NCI-H128 (cell line): Measurements from ENCODE around the gene RICTOR.
"Not testable (repeated sequence)": the region's sequence is repeated elsewhere in the genome, so short reads cannot be mapped to it uniquely, and the experiment has no call there.

Experiments used
- DNase-seq: peaks from one replicate; lab custom pipeline; 2025; ENCODE audit not compliant: unreplicated experiment; lab: John Stamatoyannopoulos, UW

Gene RICTOR

DNA sequence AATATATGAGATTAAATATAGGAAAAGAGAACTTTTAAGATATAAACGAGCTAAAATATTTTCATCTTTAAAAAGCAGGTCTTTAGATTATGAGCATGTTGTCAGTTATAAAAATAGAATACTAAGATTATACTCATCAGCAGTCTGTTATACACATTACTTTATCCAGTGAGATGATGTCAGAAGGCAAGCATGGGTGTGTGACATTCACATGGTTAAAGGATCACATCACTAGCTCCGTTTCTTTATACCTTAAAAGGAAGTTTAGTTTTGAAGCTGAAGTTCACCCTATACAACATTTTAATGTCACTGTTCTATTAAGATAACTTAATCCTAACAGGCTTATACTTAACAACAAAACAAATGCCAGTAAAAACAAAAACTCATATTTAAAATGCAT is 59.6 kb downstream of the RICTOR start:
- no peak for DNase-seq

DNA sequence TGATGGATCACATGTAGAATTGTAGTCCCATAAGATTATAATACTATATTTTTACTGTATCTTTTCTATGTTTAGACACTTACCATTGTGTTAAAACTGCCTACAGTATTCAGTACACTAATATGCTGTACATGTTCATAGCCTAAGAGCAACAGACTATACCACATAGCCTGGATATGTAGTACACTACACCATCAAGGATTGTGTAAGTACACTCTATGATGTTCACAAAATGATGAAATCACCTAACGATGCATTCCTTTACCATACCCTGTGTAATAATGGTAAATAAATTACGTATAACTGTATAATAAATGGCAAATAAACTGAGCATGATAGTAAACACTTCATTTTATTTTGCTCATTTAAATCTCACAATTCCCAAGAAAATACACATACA is 60.3 kb downstream of the RICTOR start:
- DNase-seq: no peak

DNA sequence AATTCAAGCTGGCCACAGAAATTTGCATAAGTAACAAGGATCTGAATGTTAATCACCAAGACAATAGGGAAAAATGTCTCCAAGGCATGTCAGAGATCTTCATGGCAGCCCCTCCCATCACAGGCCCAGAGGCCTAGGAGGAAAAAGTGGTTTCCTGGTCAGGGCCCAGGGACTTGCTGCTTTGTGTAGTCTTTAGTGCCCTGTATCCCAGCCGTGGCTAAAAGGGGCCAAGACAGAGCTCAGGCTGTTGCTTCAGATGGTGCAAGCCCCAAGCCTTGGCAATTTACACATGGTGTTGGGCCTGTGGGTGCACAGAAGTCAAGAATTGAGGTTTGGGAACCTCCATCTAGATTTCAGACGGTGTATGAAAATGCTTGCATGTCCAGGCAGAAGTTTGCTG is 63.2 kb downstream of the RICTOR start:
- DNase-seq: not testable (repeated sequence)

DNA sequence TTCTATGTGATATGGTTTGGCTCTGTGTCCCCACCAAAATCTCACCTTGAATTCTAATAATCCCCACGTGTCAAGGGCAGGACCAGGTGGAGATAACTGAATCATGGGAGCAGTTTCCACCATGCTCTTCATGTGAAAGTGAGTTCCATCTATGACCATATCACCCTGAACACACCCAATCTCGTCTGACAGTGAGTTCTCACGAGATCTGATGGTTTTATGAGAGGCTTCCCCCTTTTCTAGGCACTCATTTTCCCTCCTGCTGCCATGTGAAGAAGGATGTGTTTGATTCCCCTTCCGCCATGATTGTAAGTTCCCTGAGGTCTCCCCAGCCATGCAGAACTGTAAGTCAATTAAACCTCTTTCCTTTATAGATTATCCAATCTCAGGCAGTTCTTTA is 64.2 kb downstream of the RICTOR start:
- no peak for DNase-seq

DNA sequence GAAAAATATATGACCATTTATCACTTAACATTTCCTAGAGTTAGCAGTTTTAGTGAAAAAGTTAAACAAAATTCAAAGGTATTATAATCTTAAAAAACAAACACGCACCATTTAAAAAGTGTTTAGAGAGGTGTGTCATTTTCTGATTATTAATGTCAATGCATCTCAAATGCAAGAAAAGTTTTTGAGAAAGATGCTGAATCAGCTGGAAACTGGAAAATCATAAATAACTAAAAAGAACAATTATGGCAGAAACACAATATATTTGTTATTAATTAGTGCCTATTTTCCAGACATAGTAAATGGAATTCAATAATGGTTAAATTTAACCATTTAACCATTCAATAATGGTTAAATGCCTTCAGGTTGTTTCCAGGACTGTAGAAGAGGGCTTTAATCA is 64.9 kb downstream of the RICTOR start:
- DNase-seq: no peak

DNA sequence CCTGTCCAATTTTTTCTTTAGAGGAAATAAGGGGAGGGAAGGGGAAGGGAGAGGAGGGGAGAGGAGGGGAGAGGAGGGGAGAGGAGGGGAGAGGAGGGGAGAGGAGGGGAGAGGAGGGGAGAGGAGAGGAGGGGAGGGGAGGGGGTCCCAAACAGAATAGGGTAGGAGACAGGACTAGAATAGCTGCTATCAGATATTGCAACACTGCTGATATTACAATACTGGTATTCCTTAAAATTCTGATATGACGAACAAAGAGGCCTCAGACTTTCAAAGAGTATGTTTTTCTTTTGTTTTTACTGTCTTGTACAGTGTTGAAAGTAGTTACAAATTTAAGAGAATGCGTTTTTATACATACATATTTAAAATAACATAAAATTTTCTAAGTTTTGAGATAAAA is 67.5 kb downstream of the RICTOR start:
- DNase-seq: no peak

DNA sequence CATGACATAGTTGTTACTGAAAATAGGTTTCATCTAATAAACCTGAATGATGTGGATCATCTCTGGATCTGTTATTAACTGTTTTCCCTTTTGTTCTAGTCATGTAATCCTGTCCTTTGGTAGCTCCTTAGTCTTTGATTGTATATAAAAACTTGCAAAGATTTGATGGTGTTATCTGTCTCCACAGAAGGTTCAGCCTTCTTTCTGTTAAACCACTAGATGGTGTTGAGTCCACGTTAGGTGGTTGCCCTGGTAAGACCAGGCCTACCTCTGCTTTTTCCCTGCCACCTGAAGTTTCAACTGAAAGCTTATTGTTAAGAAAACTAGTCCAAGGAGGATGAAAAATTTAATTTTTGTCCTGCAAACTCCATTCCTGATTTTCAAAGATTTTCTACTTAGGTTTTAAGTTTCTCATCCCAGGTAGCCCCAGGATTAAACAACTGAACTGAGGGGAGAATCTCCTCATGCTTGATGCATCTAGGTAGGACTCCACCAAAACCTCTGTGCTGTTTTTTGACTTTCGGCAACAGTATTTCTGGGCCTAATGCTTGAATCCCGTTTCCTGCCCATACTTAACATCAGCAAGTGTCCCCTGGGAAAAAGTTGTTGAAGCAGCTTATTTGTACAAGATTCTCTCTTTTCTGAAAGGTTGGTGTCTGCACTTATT is 68.5 kb downstream of the RICTOR start:
- no peak for DNase-seq

DNA sequence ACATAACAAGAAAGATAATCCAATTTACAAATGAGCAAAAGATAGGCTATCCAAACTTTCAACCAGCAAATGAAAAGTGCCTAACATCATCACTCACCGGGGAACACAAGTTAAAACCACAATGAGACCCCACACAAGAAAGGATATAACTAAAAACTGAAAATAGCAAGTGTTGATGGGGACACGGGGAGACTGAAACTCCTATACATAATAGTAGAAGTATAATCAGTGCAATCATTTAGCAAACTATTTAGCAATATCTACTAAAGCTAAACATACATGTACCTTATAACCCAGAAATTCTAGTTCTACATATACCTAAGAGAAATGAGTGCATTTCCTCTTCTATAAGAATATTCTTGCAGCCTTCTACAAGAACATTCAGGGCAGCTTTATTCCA is 72.5 kb downstream of the RICTOR start:
- no peak for DNase-seq

DNA sequence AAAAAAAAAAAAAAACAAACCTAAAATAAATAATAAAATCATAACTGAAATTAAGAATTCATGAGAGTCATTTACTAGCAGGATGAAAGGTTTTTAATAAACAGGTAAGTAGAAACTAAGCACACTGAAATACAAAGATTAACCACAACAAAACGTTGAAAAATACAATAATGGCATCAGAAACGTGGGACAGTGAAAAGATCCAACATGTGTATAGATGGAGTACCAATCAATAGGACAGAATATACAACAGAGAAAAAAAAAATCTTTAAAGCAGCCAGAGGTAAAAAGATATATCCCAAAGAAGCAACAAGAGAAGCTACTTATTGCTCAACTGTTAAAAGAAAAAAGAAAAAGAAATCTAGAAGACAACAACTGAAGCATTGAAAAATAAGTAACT is 75.2 kb downstream of the RICTOR start:
- no peak for DNase-seq

DNA sequence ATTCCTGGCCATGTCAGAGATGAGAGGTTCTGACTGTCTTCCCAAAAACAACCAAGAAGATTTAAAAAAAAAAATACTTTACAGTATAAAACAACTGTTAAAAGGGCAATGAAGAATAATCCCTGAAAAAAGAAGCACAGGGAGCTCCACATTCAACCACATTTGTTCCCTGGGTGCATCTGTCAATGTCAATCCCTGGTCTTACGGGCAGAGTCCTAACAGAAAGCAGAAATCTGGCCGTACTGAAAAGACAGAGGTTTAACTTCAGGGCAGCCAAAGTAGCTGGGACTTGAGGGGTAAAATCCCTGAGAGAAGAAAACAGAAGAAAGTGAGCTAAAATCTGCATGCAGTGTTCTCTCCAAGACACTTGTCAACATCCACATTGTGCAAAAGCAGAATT is 76.6 kb downstream of the RICTOR start:
- DNase-seq: no peak

DNA sequence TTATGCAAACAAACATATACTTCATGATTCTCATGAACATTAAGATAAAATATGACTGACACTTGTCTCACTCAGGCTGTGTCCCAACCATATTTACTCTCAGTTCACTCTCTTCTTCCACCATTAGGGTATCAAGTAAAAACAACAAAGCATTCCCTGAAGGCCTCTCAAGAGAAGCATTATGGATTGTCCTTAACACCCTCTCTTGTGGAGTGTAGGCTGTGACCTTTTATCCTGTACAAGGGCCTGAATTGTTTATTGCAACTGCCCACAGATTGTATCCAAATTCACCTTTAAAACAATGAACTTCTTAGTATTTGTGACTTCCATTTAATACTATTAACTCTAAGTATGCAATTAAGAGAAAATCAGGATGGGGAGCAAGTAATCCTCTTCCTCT is 78.1 kb downstream of the RICTOR start:
- no peak for DNase-seq

DNA sequence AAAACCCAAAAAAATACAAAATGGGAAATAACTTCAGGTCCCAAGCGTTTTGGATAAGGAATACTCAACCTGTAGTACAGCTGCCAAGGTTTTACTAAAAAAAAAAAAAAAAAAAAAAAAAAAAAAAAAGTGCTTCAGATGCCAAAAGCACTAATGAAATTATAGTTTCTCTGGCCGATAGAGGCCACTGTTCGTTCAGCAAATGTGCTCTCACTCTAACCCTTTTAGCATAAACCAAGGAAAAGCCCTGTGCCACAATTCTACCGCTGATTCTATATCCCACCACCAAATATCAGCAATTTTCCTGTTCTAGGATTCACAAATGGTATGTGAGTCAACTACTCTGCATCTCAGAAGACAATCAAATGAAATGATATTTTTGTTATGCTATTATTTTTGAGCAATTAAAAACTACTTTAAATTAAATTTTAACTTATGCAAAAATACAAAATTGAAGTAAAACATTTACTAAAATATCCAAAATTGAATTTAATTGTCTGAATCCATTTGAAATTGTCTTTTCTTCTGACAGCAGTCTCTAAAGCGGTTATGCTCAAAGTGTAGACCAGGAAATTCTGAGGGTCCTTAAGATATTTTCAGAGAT is 79.8 kb downstream of the RICTOR start:
- DNase-seq: no peak

DNA sequence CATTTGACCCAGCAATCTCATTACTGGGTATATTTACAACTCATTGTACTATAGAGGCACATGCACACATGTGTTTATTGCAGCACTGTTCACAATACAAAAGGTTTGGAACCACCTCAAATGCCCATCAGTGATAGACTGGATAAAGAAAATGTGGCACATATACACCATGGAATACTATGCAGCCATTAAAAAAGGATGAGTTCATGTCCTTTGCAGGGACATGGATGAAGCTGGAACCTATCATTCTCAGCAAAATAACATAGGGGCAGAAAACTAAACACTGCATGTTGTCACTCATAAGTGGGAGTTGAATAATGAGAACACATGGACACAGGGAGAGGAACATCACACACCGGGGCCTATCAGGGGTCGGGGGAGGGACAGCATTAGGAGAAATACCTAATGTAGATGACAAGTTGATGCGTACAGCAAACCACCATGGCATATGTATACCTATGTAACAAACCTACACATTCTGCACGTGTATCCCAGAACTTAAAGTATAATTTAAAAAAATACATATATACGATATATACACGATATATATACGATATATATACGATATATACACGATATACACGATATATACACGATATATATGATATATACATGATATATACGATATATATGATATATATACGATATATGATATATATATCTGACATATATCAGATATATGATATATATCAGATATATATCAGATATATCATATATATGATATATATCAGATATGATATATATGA is 84.1 kb downstream of the RICTOR start:
- DNase-seq: not testable (repeated sequence)

DNA sequence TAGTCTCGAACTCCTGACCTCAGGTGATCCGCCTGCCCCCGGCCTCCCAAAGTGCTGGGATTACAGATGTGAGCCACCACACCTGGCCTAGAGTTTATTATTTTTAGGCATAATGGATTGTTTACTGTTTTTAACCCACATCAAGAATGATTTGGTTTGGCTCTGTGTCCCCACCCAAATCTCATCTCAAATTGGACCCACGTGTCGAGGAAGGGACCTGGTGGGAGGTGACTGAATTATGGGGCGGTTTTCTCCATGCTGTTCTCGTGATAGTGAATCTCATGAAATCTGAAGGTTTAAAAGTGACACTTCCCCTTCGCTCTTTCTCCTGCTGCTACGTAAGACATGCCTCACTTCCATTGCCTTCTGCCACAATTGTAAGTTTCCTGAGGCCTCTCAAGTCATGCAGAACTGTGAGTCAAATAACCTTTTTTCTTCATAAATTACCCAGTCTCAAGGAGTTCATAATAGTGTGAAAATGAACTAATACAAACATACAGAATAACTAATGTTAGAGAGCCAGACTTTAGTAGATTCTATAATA is 88.2 kb downstream of the RICTOR start:
- DNase-seq: no peak

DNA sequence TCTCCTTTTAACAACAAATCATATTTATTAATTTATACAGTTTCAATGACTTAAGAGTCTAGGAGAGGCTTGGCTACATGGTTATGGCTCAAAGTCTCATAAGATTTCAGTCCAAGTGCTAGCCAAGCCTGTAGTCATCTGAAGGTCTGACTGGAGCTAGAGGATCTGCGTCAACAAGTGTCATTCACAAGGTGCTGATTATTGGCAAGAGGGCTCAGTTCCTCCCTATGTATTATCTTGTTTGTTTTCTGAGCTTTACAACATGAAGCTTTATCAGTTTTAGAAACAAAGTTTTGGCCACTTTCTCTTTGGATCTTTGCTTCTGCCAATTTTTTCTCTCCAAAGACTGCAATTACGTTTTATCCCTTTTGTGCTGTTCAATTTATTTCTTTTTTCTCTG is 94.7 kb downstream of the RICTOR start:
- no peak for DNase-seq

DNA sequence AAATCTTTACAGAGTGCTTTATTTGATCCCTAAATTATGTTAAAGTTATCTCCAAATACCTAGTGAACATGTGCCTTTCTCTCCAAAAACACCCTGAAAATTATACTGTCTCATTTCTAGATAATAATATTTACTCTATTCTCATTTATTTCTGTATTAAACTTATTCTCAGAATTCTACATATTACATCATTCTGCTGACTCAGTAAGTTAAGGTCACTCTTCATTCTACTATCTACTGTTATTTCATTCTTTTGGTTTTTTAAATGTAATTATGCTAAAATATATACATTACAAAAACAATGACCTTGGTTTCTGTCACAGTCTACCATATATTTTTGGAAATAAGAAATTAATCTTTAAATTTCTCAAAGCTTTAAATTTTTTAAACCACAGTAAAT is 96.2 kb downstream of the RICTOR start:
- DNase-seq: no peak

DNA sequence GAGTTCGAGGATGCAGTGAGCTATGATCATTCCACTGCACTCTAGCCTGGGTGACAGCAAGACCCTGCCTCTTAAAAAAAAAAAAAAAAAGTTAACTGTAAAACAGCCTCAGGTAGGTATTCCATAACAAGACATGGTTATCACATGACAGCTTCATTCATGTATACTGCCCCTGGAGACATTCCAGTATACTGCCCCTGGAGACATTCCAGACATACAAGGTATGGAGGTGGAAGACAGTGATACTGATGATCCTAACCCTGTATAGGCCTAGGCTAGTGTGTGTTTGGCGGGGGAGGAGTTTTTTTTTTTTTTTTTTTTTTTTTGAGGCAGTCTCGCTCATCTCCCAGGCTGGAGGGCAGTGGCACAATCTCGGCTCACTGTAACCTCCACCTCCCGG is 105.5 kb downstream of the RICTOR start:
- no peak for DNase-seq

DNA sequence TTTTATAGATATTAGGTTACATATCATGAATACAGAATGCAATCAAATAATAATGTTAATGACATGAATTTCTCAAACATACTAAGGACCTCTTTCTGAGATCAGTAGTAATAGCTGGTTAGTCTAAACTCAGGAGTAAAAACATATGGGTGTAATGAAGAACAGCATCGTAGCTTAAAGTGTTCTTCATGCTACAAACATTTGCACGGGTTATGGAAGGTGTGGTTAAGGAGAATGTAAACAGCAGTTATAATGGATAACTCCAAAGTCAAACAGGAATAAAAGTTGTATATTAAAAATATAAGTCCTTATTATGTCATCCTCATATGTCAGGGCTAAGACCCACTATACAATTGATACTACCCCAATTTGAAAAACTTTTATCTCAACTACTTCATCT is 112.5 kb downstream of the RICTOR start:
- DNase-seq: no peak

DNA sequence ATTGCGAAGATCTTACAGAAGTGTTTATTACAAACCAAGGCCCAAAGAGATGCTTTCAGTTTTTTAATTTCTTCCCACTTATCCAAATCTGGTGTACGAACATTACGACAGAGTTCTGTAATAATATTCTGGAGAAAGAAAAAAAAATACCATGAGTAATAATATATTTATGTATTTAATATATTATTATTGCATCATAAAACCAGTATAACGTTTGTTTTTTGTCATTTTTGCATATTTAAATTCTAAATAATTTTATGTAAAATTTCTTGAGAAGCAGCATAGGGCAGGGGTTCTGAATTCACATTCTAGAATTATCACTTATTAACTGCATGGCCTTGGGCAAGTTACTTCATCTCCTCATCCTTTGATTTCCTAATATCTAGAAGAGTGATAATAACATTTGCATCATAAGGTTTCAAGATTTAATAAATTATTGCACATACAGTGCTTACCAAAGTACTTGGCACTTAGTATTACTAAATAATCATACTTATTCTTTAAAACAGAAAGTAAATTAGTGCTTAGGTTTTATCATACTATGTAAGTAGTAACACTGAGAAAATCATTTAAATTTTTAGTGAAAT is 120.7 kb downstream of the RICTOR start:
- DNase-seq: no peak

DNA sequence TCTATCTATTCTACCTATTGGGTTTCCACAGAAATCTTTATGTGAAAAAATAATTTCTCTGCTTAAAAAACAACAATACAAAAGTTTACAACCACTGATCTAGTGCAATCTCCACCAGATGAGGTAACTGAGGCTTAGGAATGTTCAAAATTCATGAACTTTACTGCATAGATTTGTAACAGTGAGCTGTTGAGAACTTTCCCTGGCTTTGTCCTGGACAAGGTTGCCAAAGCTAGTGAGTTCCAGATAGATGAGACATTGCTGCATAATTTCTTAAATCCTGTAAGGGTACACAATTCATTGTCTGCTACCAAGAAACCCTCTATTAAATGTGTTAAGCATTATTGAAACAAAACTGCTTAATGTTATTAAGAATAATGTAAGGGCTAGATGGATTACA is 125.7 kb downstream of the RICTOR start:
- no peak for DNase-seq

DNA sequence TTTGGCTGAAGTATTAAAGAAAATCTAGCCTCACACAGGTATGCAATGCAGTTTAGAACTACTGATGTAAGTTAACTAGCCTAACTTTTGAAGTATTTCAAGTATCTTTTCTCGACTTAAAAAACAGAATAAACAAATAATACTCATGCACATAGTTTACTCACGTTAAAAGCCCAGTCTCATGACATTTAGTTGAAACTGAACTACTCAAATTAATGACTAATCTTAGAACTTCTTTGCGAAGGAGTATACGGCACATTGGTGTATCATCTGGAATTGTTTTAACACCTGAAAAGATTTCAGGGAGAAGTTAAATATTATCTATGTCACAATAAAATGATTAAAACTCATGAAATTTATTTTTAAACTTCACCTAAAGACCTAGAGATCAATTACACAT is 129.9 kb downstream of the RICTOR start:
- DNase-seq: no peak

DNA sequence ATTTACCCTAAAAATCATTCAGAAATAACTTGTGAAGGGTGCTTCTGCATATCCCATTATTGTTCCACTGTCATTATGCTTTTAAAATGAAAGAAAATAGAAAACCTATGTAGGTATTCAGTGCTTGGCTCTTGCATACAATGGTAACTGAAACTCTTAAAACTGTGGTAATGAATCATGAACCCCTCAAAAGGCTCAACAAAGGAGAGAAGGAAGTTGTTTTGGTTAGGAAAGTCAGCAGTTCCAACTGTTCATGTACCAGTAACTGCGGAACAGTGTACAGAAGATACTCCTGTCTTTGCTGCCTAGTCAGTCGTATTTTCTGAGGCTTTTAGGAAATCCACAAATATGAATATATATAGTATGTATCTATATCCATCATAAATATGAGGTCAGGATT is 132.3 kb downstream of the RICTOR start:
- no peak for DNase-seq
